HG03378 (cell line): Measurements from ENCODE around the gene RALGAPA2.

ENCODE experiments used
- ATAC-seq: cut with Tn5 transposase; IDR thresholded peaks from one replicate; pipeline ENCODE4 v1.9.1; 2021; ENCODE audit warnings: mild to moderate bottlenecking, moderate library complexity; ENCODE audit not compliant: unreplicated experiment

The RALGAPA2 gene

GRCh38 chr20:20391115-20391514, 321.3 kb downstream of the RALGAPA2 start:
- no peak for ATAC-seq

GRCh38 chr20:20390393-20390792, 322.1 kb downstream of the RALGAPA2 start:
- ATAC-seq: no peak

- ATAC-seq: no peak
Measured at GRCh38 chr20:20386192-20386591, 326.3 kb downstream of the RALGAPA2 start.

- ATAC-seq: no peak
Measured at GRCh38 chr20:20375862-20376261, 336.6 kb downstream of the RALGAPA2 start.

GRCh38 chr20:20373091-20373571, 339.3 kb downstream of the RALGAPA2 start:
- no peak for ATAC-seq

GRCh38 chr20:20371681-20372080, 340.8 kb downstream of the RALGAPA2 start:
- no peak for ATAC-seq

GRCh38 chr20:20371083-20371482, 341.4 kb downstream of the RALGAPA2 start:
- no peak for ATAC-seq

- ATAC-seq: no peak
Measured at GRCh38 chr20:20370094-20370575, 342.3 kb downstream of the RALGAPA2 start.

- no peak for ATAC-seq
Measured at GRCh38 chr20:20369250-20370093, 343.0 kb downstream of the RALGAPA2 start.

- no peak for ATAC-seq
Measured at GRCh38 chr20:20368418-20369249, 343.8 kb downstream of the RALGAPA2 start.

- no peak for ATAC-seq
Measured at GRCh38 chr20:20367575-20368417, 344.6 kb downstream of the RALGAPA2 start, which contains the start of gene INSM1. INSM1 (plus strand) TSS chr20:20368104; CDS start chr20:20368268, 164 bp downstream.

GRCh38 chr20:20366876-20367574, 345.4 kb downstream of the RALGAPA2 start:
- no peak for ATAC-seq

GRCh38 chr20:20366551-20366875, 345.9 kb downstream of the RALGAPA2 start:
- no peak for ATAC-seq

- ATAC-seq: no peak
Measured at GRCh38 chr20:20365480-20366161, 346.8 kb downstream of the RALGAPA2 start.

GRCh38 chr20:20364593-20365479, 347.6 kb downstream of the RALGAPA2 start:
- ATAC-seq: no peak

- no peak for ATAC-seq
Measured at GRCh38 chr20:20363799-20364592, 348.4 kb downstream of the RALGAPA2 start.

GRCh38 chr20:20363434-20363798, 349.0 kb downstream of the RALGAPA2 start:
- no peak for ATAC-seq
